ENCODE measurements around the gene COX7B2. TPM values are rescaled to one million over a fixed set of nuclear protein-coding genes. Genes with fewer than 3 reads are reported as not detected.

Gene COX7B2
- total RNA-seq, 1 donor from 2014 or later, result not detected

GRCh38 chr4:46819095-46819494 lies 90.0 kb downstream of the COX7B2 start:
- Histone ChIP-seq H3K4me1 (no peaks in the 10 kb centered on the region), H3K36me3 (no peaks in the 10 kb centered on the region), H3K27me3 (no peaks in the 10 kb centered on the region), H3K9ac (no peak overlapping the region), H2AFZ (replicated peaks) (no peak overlapping the region), H3K9me3 (ENCODE audit: low read depth) (no peaks in the 10 kb centered on the region), H3K4me3 (no peak overlapping the region), H3F3A (ENCODE audit: low read depth) (no peaks in the 10 kb centered on the region), H3K27ac (no peak overlapping the region), H3K79me2 (ENCODE audit: low read depth) (no peaks in the 10 kb centered on the region), H3K4me2 (no peak overlapping the region), H4K20me1 (ENCODE audit: low read depth) (no peaks in the 10 kb centered on the region)
- Mint-ChIP-seq H3K27ac (no peak overlapping the region), H3K36me3 (no peaks in the 10 kb centered on the region), H3K27me3 (ENCODE audit: insufficient read depth, low read depth) (no peaks in the 10 kb centered on the region), H3K4me1 (no peaks in the 10 kb centered on the region), H3K9me3 (no peaks in the 10 kb centered on the region), H3K4me3 (no peak overlapping the region)
- TF ChIP-seq CTCF (IDR thresholded peaks at IDR 0.05) (no peak), EZH2phosphoT487 (IDR thresholded peaks at IDR 0.05) (no peak), EZH2 (IDR thresholded peaks at IDR 0.05) (no peak)
- DNase-seq (ENCODE audit: low spot score), result no peak

GRCh38 chr4:46818604-46819003 lies 90.4 kb downstream of the COX7B2 start:
- Histone ChIP-seq H3F3A (ENCODE audit: low read depth) (no peaks in the 10 kb centered on the region), H2AFZ (replicated peaks) (no peak overlapping the region), H3K27ac (no peak overlapping the region), H3K27me3 (no peaks in the 10 kb centered on the region), H3K9me3 (ENCODE audit: low read depth) (no peaks in the 10 kb centered on the region), H3K79me2 (ENCODE audit: low read depth) (no peaks in the 10 kb centered on the region), H3K9ac (no peak overlapping the region), H3K4me3 (no peak overlapping the region), H3K36me3 (no peaks in the 10 kb centered on the region), H3K4me1 (no peaks in the 10 kb centered on the region), H3K4me2 (no peak overlapping the region), H4K20me1 (ENCODE audit: low read depth) (no peaks in the 10 kb centered on the region)
- H3K36me3 Mint-ChIP-seq, result no peaks in the 10 kb centered on the region
- no peak for TF ChIP-seq CTCF (IDR thresholded peaks at IDR 0.05)
- no peak for TF ChIP-seq EZH2 (IDR thresholded peaks at IDR 0.05)
- no peak for TF ChIP-seq EZH2phosphoT487 (IDR thresholded peaks at IDR 0.05)
- no peaks in the 10 kb centered on the region for H3K9me3 Mint-ChIP-seq
- no peaks in the 10 kb centered on the region for H3K4me1 Mint-ChIP-seq
- no peak overlapping the region for H3K27ac Mint-ChIP-seq
- no peaks in the 10 kb centered on the region for H3K27me3 Mint-ChIP-seq (ENCODE audit: insufficient read depth, low read depth)
- H3K4me3 Mint-ChIP-seq, result no peak overlapping the region
- no peak for DNase-seq (ENCODE audit: low spot score)

- no peaks in the 10 kb centered on the region for H3K27me3 ChIP-seq
- H3K27ac ChIP-seq, result no peak overlapping the region
- Mint-ChIP-seq H3K4me1 (no peaks in the 10 kb centered on the region), H3K4me3 (no peak overlapping the region), H3K27me3 (ENCODE audit: insufficient read depth, low read depth) (no peaks in the 10 kb centered on the region), H3K9me3 (no peaks in the 10 kb centered on the region), H3K27ac (no peak overlapping the region), H3K36me3 (no peaks in the 10 kb centered on the region)
- H3K9me3 ChIP-seq (ENCODE audit: low read depth), result no peaks in the 10 kb centered on the region
- TF ChIP-seq EZH2phosphoT487 (IDR thresholded peaks at IDR 0.05) (no peak), CTCF (IDR thresholded peaks at IDR 0.05) (no peak), EZH2 (IDR thresholded peaks at IDR 0.05) (no peak)
- DNase-seq (ENCODE audit: low spot score), result no peak
- H3K9ac ChIP-seq, result no peak overlapping the region
- H3K36me3 ChIP-seq, result no peaks in the 10 kb centered on the region
- H2AFZ ChIP-seq (replicated peaks), result no peak overlapping the region
- H3K4me2 ChIP-seq, result no peak overlapping the region
- H3F3A ChIP-seq (ENCODE audit: low read depth), result no peaks in the 10 kb centered on the region
- no peaks in the 10 kb centered on the region for H4K20me1 ChIP-seq (ENCODE audit: low read depth)
- no peaks in the 10 kb centered on the region for H3K4me1 ChIP-seq
- no peaks in the 10 kb centered on the region for H3K79me2 ChIP-seq (ENCODE audit: low read depth)
- no peak overlapping the region for H3K4me3 ChIP-seq
Measured at GRCh38 chr4:46817806-46818205, 91.2 kb downstream of the COX7B2 start.
